Body of pancreas (tissue), 4 donors: Measurements from ENCODE around the gene RUNDC1. TPM values are rescaled to one million over a fixed set of nuclear protein-coding genes. Genes with fewer than 3 reads are reported as not detected.

Experiments
- ATAC-seq: fragments of 150-250 bp; one replicate; pipeline ENCODE4 v1.9.1; 2016
- DNase-seq, 4 donors: peaks; one replicate each; pipeline ENCODE4 v3.0.0-alpha.2; 2019
- H3K27ac ChIP-seq, 4 donors: fragments of 200-600 bp; sonication (generic); 1 replicate in 3 of 4; 2 replicates in 1 of 4; pipeline versions ENCODE4 v1.5.1 to v1.6.1; 2016 to 2019; ENCODE audit warnings: mild to moderate bottlenecking in 1 of 4, mixed read lengths in 1 of 4, moderate library complexity in 1 of 4
- H3K27me3 ChIP-seq, 2 donors: fragments of 200-600 bp; sonication (generic); one replicate each; pipeline ENCODE4 v1.6.0; 2016; ENCODE audit warnings: mild to moderate bottlenecking in 1 of 2
- H3K36me3 ChIP-seq, 2 donors: fragments of 200-600 bp; sonication (generic); replicated peaks in 1 of 2; 2 replicates each; pipeline ENCODE4 v1.5.1; 2016; ENCODE audit warnings: low read depth in 2 of 2; ENCODE audit not compliant: insufficient read depth in 1 of 2
- H3K4me1 ChIP-seq: fragments of 200-600 bp; sonication (generic); one replicate; pipeline ENCODE4 v1.6.0; 2016
- H3K4me3 ChIP-seq, 2 donors: fragments of 200-600 bp; sonication (generic); 1 replicate in 1 of 2; 2 replicates in 1 of 2; pipeline ENCODE4 v1.5.1; 2016 to 2019
- H3K9me3 ChIP-seq, 3 donors: fragments of 200-600 bp; sonication (generic); 1 replicate in 2 of 3; 2 replicates in 1 of 3; pipeline ENCODE4 v1.5.1; 2016
- POLR2A ChIP-seq, 3 donors: fragments of 450-650 bp; IDR thresholded peaks; one replicate each; pipeline ENCODE4 v1.6.1; 2016; ENCODE audit warnings: antibody characterized with exemption in 3 of 3, mild to moderate bottlenecking in 2 of 3
- WGBS, 2 donors: methylation state at CpG; one replicate each; pipeline ENCODE4 v1.1.5; 2017; 5-methylcytosine and 5-hydroxymethylcytosine counted together
- intact Hi-C: fragments of 100-400 bp; cut with DNase I; formaldehyde crosslinking; loops from one replicate; pipeline ENCODE4 v1.15.1; 2023
- total RNA-seq, 2 donors: library from RNA; depleted of rRNA; stranded (reverse); fragments of >200 nt; gene quantifications; one replicate each; pipeline ENCODE4 v1.1.0, GENCODE V29; 2016
- TF ChIP-seq, protein P1 (sequence below), 7 experiments: fragments of 450-650 bp in 4 of 7; fragments of 200-600 bp in 3 of 7; sonication (generic) in 3 of 7; IDR thresholded peaks; one replicate each; pipeline ENCODE4 v1.5.1; 2016 to 2019; ENCODE audit warnings: antibody characterized with exemption in 7 of 7

The RUNDC1 gene
- total RNA-seq, 2 donors from 2014 or later = 17.1 to 37.6 TPM

DNA sequence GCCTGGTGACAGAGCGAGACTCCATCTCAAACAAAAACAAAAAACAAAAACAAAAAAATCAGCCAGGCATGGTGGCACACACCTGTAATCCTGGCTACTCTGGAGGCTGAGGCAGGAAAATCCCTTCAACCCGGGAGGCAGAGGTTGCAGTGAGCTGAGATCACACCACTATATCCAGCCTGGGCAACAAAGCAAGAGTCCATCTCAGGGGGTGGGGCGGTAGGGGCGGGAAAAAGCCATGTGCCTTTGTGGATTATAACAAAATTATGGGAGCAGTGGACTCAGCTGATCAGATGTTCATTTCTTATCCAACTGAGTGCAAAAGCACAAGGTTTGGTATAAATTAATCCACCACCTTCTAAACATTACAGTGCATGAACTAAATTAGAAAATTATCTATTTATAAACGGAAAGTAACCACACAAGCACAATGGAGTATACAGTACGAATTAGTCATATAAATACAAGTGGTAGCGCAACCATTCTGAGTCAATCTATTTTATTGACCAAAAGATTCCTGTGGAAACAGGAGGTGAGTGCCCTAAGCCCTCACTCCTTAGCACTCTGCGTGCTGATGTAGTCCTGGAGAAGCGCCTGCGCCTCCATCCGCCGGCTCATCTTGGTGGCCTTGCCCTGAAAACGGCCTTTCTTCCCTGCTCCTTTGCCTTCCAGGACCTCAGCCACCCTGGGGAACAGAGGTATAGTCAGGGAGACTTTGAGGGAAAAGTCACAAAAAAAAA, 30.2 kb upstream of the RUNDC1 start:
- TF ChIP-seq, protein P1, sequence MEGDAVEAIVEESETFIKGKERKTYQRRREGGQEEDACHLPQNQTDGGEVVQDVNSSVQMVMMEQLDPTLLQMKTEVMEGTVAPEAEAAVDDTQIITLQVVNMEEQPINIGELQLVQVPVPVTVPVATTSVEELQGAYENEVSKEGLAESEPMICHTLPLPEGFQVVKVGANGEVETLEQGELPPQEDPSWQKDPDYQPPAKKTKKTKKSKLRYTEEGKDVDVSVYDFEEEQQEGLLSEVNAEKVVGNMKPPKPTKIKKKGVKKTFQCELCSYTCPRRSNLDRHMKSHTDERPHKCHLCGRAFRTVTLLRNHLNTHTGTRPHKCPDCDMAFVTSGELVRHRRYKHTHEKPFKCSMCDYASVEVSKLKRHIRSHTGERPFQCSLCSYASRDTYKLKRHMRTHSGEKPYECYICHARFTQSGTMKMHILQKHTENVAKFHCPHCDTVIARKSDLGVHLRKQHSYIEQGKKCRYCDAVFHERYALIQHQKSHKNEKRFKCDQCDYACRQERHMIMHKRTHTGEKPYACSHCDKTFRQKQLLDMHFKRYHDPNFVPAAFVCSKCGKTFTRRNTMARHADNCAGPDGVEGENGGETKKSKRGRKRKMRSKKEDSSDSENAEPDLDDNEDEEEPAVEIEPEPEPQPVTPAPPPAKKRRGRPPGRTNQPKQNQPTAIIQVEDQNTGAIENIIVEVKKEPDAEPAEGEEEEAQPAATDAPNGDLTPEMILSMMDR (IDR thresholded peaks at IDR 0.05) = no peak
- no peak for TF ChIP-seq POLR2A (IDR thresholded peaks at IDR 0.05)
- WGBS, 2 donors = 86 to 91% methylated on average over 13 of the region's 13 CpGs
- peaks cover 0 to 27% of the 10 kb centered on the region in 2 donors for H3K36me3 ChIP-seq

DNA sequence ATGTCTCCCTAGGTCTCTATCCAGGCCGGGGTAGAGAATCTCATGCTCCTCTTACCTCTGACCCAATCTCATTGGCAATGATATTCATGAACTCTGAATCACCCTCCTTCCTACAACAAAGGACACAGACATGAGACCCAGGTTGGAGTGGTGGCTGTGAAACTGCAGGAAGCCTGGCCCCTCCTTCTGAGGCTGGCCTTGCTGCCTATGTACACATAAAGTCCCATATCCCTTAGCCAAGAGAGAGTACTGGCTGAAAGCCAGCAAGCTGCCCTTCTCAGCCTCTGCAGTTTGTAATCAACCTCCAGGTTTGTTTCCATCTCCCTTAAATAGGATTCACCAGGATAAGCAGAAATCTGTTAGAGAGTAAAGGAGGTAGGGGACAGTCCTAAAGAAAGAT, 26.7 kb upstream of the RUNDC1 start:
- no peaks in the 10 kb centered on the region for H3K27me3 ChIP-seq
- intact Hi-C loops = no loop called here
- TF ChIP-seq, protein P1 (IDR thresholded peaks at IDR 0.05) = no peak
- no peak for TF ChIP-seq POLR2A (IDR thresholded peaks at IDR 0.05)
- no peak overlapping the region for H3K27ac ChIP-seq
- H3K36me3 ChIP-seq = peaks cover 0 to 42% of the 10 kb centered on the region in 2 donors
- H3K4me1 ChIP-seq = peaks cover 5% of the 10 kb centered on the region
- DNase-seq (peak; percentile 44 to 85 (median 73)), ATAC-seq (peak; percentile 50)
- WGBS, 2 donors = 95 to 100% methylated on average over 1 of the region's 1 CpG
- H3K4me3 ChIP-seq = no peak overlapping the region
- H3K9me3 ChIP-seq = no peaks in the 10 kb centered on the region

More for the DNA sequence above, 30.2 kb upstream of the RUNDC1 start:
- no peak overlapping the region for H3K27ac ChIP-seq
- no peaks in the 10 kb centered on the region for H3K9me3 ChIP-seq
- H3K4me3 ChIP-seq = no peak overlapping the region
- peaks cover 5% of the 10 kb centered on the region for H3K4me1 ChIP-seq
- H3K27me3 ChIP-seq = no peaks in the 10 kb centered on the region
- no peak for DNase-seq
- intact Hi-C loops = no loop called here
- ATAC-seq = no peak

DNA sequence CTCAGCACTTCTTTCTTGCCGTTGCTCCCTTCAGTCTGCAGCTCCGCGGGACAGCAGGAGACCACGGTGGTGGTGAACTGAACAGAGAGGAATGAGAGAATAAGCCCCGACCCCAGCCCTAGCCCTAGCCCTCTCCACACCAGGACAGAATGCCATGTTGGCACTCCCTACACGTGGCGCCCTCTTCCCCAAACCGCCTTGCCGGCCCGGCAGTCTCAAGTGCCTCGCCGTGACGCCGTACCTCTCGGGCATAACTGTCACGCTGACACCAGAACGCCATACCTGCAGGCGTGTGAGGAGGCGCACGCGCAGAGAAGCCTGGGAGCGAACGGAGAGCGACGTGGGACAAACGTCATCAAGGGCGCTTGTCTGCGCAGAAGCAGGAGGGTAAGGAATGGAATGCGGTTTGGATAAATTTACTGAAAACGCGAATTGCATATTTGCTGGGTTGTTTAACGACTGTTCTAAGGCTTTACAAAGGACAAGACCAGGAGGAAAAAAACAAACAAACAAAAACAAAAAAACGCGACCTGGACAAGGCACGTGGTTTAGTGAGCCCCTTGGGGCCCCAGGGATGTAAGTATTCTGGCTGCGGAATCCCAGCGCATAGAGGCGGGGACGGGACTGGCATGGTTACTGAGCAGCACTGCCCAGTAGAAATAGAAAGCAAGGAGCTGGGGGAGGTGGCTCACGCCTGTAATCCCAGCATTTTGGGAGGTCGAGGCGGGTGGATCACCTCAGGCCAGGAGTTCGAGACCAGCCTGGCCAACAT, 16.0 kb upstream of the RUNDC1 start, which contains the start of gene AARSD1:
Gene AARSD1 (minus strand): TSS at position 294 of the 772 bp plus-strand sequence. CDS start 14 bp downstream, at position 280.
- intact Hi-C loops = no loop called here
- Histone ChIP-seq H3K36me3 (peaks cover 0 to 13% of the 10 kb centered on the region in 2 donors), H3K4me3 (peak within 1 kb of the TSS; percentile 62 to 64), H3K9me3 (no peaks in the 10 kb centered on the region), H3K4me1 (peaks cover 17% of the 10 kb centered on the region), H3K27ac (peak within 1 kb of the TSS; percentile 27 to 85 (median 72)), H3K27me3 (no peaks in the 10 kb centered on the region)
- 2 to 4% methylated on average over 33 to 43 of the region's 43 CpGs for WGBS, 2 donors
- DNase-seq (peak; percentile 92 to 94 (median 93)), ATAC-seq (peak; percentile 99)
- peak; percentile 26 to 86 (median 81) for TF ChIP-seq POLR2A (IDR thresholded peaks at IDR 0.05)
- TF ChIP-seq, protein P1 (IDR thresholded peaks at IDR 0.05) = peak in 2 of 7 experiments; percentile 4 to 20

DNA sequence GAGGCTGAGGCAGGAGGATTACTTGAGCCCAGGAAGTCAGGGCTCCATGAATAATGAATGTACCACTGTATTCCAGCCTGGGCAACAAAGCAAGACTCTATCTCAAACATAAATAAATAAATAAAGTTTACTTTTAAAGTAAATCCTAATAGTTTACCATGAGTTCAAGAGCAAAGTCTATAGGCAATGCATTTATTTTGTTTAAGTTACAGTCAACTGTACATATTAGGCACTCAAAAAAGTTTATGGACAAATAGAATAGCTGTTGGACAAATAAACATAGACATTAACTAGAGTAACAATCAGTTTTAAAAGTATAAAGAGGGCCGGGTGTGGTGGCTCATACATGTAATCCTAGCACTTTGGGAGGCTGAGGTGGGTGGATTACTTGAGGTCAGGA, 12.4 kb upstream of the RUNDC1 start:
- 64 to 71% methylated on average over 1 of the region's 1 CpG for WGBS, 2 donors
- H3K36me3 ChIP-seq = no peaks in the 10 kb centered on the region
- no peak overlapping the region for H3K27ac ChIP-seq
- ATAC-seq = no peak
- H3K9me3 ChIP-seq = no peaks in the 10 kb centered on the region
- no peaks in the 10 kb centered on the region for H3K27me3 ChIP-seq
- H3K4me1 ChIP-seq = peaks cover 8% of the 10 kb centered on the region
- intact Hi-C loops = no loop called here
- no peak overlapping the region for H3K4me3 ChIP-seq
- DNase-seq = no peak
- no peak for TF ChIP-seq POLR2A (IDR thresholded peaks at IDR 0.05)
- TF ChIP-seq, protein P1 (IDR thresholded peaks at IDR 0.05) = no peak
